Measurements from ENCODE around the gene COQ8B.

- TF ChIP-seq SUZ12 (IDR thresholded peaks at IDR 0.05; ENCODE audit: extremely low read depth, insufficient read depth, insufficient read length): no peak
- TF ChIP-seq YY1 (IDR thresholded peaks at IDR 0.05; ENCODE audit: insufficient read depth, insufficient read length): no peak
- no peak for TF ChIP-seq ZNF274 (IDR thresholded peaks at IDR 0.05; ENCODE audit: low read depth, low read length)
These were observed 74.5 kb downstream of the COQ8B start for GRCh38 chr19:40642051-40642706.

Measured in NT2/D1 (cell line).